Left cardiac atrium (tissue), 4 donors: Measurements from ENCODE around the gene RAB3IP. TPM values are rescaled to one million over a fixed set of nuclear protein-coding genes. Genes with fewer than 3 reads are reported as not detected.
A peak's percentile ranks its signal among the peaks of the same experiment; 100 is the strongest.
"Not testable (repeated sequence)": the region's sequence is repeated elsewhere in the genome, so short reads cannot be mapped to it uniquely, and the experiment has no call there.

Experiments
- ATAC-seq, 2 donors: fragments of 200-7000 bp; cut with Tn5 transposase; one replicate each; pipeline ENCODE4 v1.9.1; 2020; ENCODE audit warnings: mild to moderate bottlenecking in 2 of 2, moderate library complexity in 2 of 2
- DNase-seq: peaks from one replicate; pipeline ENCODE4 v3.0.0-alpha.2; 2020
- intact Hi-C, 2 donors: fragments of 100-400 bp; cut with DNase I; formaldehyde crosslinking; loops; one replicate each; pipeline versions ENCODE4 v1.14.1 to v1.15.1; 2022 to 2023
- total RNA-seq, 2 donors: library from RNA; stranded (reverse); fragmentation: NEBNext Ultra II Directional; extraction: Animal tissue kit (Norgen Biotek cat#: 25700); gene quantifications; one replicate each; pipeline ENCODE4 v1.2.1, GENCODE V29; 2021
- donor health status: DM: no; HTN: yes; CAD: no.
- donor health status: DM: no; HTN: yes; CAD: no; lungs with severe emphysema.
- donor health status: DM: yes; HTN: yes; CAD: no.
- donor health status: Dilated cardiomyopathy.

RAB3IP gene
- total RNA-seq, 2 donors from 2014 or later: 16.2 to 26.0 TPM

DNA sequence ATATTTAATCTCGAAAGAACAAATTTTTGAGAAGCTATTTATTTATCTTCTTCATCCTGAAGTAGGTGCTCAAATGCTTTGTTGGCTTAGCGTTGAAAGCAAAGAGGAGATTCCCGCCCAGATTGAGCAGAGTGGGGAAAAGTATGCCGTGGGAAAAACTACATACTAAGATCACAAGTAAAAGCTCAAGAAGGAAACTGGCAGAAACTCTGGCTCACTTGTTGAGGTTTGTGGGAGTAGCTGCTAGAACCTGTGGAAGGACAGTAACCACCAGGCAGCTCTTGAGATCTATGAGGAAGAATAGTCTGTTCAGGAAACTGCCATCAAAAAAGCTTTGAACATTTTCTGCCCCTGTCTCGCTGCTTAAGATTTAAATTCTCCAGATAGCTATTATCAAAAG, 90.2 kb downstream of the RAB3IP start:
- no peak for ATAC-seq
- no peak for DNase-seq
- intact Hi-C loops: no loop called here

- ATAC-seq: no peak
- intact Hi-C loops: no loop called here
- no peak for DNase-seq
Observed at GRCh38 chr12:69833696-69834095, 95.0 kb downstream of the RAB3IP start.

- ATAC-seq: no peak
- no peak for DNase-seq
- intact Hi-C loops: no loop called here
Observed at GRCh38 chr12:69834147-69834546, 95.5 kb downstream of the RAB3IP start.

DNA sequence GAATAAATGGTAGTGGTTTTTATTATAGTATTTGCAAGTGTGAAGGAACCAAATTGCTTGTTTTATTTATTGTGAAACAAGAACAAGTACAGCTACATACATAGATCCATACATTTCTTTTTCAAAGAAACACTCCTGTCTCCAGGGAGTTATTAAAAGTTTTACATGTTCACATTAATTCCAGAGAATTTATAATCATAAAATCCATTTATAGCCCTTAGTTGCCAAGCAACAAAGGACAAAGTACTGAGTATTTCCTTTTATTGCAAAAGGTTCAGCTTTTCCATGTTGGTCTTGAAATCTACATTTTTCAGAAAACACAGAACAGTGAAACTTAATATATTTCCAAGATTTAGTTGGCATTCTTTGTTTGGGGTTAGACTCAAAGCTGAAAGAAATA, 95.9 kb downstream of the RAB3IP start:
- intact Hi-C loops: no loop called here
- no peak for ATAC-seq
- no peak for DNase-seq

DNA sequence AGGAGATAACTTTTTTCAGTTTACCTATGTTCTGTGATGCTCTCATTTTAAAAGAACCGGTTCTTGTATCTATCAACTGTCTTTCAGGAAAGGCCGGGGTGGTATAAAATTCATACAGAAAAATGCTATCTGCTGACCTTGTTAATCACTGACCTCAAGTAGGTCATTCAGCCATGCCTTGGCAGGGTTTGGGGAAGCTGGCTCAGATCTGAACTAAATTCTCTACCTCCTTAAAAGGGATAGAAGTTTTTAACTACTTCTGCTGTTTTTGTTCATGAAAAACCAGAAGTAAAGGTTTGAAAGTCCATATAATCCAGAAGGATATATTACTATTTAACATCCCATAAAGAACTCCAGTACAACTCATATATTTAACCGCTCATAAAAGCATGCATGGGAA, 96.4 kb downstream of the RAB3IP start:
- ATAC-seq (peak in 1 of 2 donors; percentile 50), DNase-seq (no peak)
- intact Hi-C loops: no loop called here

DNA sequence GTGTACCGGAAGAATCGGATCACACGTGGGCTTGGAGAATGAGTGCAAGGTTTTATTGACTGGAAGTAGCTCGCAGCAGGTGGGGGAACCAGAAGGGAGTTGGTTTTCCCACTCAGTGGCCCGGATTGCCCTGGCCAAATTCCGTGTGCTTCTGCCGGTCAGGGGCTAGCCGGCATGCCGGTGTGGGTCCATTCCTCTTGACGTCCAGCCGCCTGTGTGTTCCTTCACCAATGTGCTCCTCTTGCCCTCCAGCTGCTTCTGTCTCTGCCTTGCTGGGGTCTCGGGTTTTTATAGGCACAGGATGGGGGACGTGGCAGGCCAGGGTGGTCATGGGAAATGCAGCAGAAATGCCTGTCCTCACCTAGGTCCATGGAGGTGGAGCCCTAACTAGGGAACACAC, 97.4 kb downstream of the RAB3IP start:
- DNase-seq: no peak
- ATAC-seq: no peak
- intact Hi-C loops: no loop called here

GRCh38 chr12:69837191-69837590, 98.5 kb downstream of the RAB3IP start:
- DNase-seq (no peak), ATAC-seq (no peak)
- intact Hi-C loops: no loop called here

- DNase-seq: no peak
- no peak for ATAC-seq
- intact Hi-C loops: no loop called here
Observed at GRCh38 chr12:69837657-69838415, 99.2 kb downstream of the RAB3IP start.

- no peak for DNase-seq
- intact Hi-C loops: no loop called here
- ATAC-seq: no peak
Observed at GRCh38 chr12:69840727-69841126, 102.1 kb downstream of the RAB3IP start.

DNA sequence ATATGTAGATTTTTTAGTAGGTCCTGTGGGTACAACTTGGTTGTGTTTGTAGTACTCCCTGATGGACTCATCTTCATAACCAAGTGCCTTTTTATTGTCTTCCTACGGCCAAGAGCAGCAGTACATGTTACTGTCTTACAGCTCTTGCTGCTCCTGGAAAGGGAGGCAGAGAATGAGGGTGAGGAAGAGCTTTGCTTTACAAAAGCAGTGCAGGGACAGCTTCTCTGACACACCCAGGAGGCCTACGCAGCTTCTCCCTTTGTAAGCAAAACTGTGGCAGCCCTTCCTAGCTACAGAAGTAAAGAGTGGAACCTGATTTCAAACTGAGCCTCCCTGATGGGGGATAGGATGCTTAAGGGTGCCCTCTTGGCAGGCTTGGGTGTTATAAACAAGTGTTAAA, 104.9 kb downstream of the RAB3IP start:
- DNase-seq: no peak
- ATAC-seq: no peak
- intact Hi-C loops: no loop called here

DNA sequence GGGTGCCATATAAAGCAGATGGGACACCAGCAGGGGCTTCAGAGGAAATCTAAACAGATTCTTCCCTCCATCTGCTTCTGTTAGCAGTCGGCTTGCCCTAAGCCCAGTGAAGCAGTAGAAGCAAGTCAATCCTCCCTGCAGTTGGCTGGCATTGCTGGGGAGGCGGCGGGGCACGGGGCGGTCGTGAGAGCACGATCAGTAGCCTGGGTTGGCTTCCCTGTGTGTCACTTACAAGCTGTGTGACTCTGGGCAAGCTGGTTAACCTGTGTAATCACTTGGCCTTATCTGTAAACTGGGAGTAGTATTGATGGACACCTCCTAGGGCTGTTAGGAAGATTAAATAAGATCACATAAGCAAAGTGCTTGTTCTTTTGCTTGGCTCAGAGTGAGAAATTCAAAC, 105.8 kb downstream of the RAB3IP start:
- no peak for DNase-seq
- no peak for ATAC-seq
- intact Hi-C loops: no loop called here

DNA sequence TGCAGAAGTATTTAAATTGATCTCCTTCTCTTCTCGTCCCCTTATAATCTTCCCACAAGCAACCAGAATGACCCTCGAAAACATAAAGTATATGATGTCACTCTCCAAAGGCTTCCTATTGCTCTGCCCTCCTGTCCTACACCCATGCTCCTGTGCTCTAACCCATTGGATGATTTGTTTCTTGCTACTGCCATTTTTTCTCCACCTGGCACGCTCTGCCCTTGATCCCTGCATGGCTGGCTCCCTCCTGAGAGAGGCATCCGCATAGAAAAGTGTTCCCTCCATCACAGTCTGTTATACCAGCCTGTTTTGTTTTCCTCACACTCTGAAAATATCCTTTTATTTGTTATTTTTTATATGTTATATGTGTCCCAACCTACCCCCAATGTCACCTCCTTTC, 106.2 kb downstream of the RAB3IP start:
- ATAC-seq (no peak), DNase-seq (no peak)
- intact Hi-C loops: no loop called here

DNA sequence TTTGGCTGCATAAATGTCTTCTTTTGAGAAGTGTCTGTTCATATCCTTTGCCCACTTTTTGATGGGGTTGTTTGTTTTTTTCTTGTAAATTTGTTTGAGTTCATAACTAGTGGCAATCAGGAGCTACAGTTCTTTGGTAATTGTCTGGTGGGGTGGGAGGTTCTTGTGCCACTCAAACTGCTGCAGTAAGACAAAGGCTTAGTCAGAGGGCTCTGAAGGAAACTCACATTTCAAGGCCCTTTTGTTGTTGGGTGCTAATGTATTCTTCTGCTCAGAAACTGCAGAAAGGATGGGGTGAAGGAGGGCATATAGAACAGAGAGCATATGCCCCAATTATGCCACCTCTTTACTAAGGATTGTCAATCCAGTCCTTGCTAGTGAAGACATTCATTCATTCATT, 108.3 kb downstream of the RAB3IP start:
- no peak for ATAC-seq
- intact Hi-C loops: no loop called here
- DNase-seq: no peak

GRCh38 chr12:69851976-69852375, 113.3 kb downstream of the RAB3IP start:
- intact Hi-C loops: no loop called here
- DNase-seq (no peak), ATAC-seq (no peak)

DNA sequence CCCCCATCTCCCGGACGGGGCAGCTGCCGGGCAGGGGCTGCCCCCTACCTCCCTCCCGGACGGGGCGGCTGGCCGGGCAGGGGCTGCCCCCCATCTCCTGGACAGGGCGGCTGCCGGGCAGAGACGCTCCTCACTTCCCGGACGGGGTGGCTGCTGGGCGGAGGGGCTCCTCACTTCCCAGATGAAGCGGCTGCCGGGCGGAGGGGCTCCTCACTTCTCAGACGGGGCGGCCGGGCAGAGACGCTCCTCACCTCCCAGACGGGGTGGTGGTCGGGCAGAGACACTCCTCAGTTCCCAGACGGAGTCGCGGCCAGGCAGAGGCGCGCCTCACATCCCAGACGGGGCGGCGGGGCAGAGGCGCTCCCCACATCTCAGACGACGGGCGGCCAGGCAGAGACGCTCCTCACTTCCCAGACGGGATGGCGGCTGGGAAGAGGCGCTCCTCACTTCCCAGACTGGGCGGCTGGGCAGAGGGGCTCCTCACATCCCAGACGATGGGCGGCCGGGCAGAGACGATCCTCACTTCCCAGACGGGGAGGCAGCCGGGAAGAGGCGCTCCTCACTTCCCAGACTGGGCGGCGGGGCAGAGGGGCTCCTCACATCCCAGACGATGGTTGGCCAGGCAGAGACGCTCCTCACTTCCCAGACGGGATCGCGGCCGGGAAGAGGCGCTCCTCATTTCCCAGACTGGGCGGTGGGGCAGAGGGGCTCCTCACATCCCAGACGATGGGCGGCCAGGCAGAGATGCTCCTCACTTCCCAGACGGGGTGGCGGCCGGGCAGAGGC, 114.7 kb downstream of the RAB3IP start:
- ATAC-seq, intact Hi-C loops, DNase-seq: not testable (repeated sequence)

DNA sequence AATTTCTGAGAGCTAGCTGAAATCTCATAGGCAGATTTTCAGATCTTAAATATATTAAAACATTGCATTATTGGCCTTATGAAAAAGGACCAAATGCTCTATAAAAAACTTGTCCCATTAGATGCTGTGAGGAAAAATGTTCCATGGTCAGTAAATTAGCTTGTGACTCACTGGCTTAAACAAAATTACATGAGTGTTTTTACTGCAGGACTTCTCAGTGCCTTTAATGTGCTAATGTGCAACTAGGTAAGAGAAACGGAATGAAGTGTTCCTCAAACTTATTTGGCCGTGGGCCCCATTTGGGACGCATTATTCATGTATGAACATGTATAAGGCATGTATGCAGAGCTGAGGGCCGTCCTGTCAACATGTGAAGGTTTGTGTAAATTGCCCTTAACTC, 128.0 kb downstream of the RAB3IP start:
- intact Hi-C loops: no loop called here
- DNase-seq (no peak), ATAC-seq (no peak)

GRCh38 chr12:69868695-69869094, 130.0 kb downstream of the RAB3IP start:
- intact Hi-C loops: no loop called here
- DNase-seq: no peak
- no peak for ATAC-seq

GRCh38 chr12:69872804-69873203, 134.1 kb downstream of the RAB3IP start:
- ATAC-seq (no peak), DNase-seq (no peak)
- intact Hi-C loops: no loop called here
